Amniotic stem cell (primary cell): ENCODE measurements around the gene MICAL2.

ENCODE experiments used
- DNase-seq: peaks from one replicate; lab custom pipeline; 2025; lab: John Stamatoyannopoulos, UW

The MICAL2 gene

DNA sequence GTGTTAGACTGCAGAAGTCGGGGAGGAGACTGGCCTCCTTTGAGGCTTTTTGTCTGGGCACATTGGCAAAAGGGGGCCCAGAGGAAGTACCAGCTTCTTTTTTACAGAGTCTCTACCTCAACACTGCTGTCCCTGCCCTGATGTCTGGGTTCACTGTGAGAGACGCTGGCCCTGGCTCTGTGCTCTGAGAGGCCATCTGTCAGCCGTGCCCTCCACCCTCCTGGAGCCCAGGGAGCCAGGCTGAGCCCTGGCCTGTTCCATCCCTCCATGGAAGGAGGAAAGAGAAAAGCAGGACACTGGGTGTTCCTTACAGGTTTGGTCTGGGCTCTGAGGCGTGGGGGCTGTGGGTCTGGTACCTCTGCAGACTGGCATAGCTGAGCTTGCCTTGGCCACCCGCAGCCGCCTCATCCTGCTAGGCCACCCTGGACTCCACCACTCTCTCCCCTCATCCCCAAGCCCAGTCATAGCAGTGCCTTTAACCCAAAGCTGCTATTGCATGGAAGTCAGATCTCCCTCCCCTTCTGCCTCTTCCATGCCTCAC, 161.5 kb downstream of the MICAL2 start:
- no peak for DNase-seq

DNA sequence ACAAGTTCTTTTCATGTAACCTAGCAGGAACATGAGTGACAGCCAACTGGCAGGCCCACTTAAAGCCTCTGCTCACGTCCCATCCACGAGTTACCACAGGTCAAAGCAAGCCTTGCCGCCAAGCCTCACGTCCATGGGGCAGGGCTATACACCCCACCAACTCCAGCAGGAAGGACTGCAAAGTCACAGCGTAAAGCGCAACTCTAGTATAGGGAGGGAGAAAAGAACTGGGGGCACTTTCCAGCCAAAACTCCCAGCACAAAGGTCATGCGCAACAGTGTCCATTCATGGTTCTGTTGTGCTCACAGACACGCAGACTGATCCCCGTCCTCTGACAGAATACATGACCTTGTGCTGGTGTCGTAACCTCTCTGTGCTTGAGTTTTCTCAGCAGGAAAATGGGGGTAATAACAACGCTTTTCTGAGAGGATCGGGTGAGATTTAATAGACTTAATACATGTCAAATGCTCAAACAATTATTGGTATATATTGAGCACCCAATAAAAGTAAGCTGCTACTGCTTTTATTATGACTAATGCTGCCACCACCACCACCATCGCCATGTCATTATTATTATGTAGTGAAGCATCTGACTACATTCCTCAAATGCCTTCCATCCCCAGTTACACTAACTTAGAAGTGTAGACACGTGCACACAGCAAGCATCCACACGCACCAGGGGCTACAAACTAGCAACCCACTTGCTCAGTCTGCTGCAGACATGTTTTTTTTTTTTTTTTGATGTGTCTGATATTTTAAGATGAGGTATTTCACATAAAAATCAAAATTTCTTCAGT, 162.6 kb downstream of the MICAL2 start:
- DNase-seq, result no peak

DNA sequence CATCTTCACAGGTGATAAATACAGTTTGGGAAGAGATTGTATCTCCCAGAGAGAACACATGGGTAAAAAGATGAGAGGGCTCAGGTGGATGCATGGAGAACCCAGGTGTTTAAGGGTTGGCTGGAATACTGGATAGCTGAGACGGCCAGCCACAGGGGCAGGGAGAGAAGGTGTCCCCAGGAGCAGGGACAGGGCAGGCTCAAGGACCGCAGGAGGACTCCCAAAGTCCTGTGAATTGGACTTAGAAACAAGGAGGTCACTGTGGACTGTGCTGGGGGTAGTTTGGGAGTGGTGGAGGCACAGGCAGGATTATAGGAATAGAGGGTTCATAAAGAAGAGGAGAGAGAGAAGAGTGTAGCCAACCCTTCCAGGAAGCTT, 163.2 kb downstream of the MICAL2 start:
- no peak for DNase-seq

DNA sequence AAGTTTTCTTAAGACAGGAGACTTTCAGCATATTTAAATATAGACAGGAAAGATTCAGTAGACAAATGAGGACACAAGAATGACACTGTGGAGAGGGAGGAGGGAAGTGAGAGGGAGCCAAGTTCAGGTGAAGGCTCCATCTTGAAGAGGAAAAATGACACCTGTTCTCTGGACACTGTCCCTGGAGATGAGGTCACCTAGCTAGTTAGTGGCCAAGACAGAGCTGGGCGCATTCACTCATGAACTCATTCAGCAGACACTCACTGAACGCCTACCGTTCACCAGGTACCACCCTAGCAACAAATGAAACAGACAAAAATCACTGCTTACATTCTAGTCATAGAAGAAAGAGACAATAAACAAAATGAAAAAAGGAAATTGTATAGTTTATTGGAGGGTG, 163.7 kb downstream of the MICAL2 start:
- DNase-seq, result no peak

DNA sequence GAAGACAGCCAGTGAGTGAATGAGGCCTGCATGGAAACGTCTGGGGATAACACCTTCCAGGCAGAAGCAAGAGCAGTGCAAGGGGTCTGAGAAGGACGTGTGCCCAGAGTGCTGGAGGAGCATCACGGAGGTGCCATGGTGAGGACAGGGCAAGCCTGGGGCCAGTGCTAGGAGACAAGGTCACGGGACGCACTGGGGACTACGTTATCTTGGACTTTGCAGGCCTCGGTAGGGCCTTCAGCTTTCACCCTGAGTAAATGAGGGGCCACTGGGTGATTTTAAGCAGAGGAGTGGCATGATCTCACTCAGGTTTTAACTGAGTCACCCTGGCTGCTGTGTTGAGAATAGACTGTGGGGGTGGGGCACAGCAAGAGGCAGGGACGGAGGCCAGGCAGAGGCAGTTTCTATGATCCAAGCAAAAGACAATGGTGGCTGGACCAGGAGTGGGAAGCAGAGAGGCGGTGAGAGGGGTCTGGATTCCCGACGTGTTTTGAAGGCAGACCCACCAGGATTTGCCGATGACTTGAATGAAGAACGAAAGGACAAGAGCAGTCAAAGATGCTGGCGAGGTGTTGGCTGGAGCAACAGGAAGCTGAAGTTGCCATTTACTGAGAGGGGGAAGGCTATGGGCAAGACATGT, 164.3 kb downstream of the MICAL2 start:
- no peak for DNase-seq

DNA sequence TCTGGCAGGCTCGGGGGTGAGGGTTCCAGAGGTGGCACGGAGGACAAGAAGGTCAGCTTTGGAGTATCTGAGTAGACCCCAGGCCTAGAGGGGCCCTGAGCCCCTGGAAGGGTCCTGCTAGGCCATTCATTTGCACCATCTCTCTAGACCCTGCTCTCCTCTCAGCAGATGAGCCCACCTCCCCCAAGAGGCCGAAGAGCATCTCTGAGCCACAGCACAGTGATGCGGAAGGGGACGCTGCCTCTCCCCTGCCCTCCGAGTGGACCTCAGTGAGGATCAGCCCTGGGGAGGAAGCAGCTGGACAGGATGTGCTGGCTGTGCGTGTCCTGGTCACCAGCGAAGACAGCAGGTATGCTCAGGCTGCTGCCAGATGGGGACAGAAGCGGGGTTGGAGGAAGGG, 165.4 kb downstream of the MICAL2 start:
- no peak for DNase-seq

DNA sequence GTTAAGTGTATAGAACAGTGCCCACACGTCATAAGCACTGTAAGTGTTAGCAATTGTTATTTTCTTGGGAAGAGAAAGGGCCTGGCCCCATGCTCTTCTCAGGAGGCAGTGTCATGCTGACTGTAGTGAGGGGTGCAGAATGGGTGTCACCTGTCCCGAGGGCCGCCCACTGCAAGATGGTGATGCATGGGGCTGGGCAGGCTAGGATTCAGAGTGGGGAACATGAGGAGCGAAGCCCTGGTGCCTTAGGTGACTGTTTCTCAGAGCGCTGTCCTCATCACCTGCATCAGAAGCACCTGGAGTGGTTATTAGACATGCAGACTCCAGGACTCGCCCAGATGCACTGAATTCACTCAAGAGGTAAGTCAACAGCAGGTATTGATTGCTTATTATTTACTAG, 166.0 kb downstream of the MICAL2 start:
- no peak for DNase-seq

DNA sequence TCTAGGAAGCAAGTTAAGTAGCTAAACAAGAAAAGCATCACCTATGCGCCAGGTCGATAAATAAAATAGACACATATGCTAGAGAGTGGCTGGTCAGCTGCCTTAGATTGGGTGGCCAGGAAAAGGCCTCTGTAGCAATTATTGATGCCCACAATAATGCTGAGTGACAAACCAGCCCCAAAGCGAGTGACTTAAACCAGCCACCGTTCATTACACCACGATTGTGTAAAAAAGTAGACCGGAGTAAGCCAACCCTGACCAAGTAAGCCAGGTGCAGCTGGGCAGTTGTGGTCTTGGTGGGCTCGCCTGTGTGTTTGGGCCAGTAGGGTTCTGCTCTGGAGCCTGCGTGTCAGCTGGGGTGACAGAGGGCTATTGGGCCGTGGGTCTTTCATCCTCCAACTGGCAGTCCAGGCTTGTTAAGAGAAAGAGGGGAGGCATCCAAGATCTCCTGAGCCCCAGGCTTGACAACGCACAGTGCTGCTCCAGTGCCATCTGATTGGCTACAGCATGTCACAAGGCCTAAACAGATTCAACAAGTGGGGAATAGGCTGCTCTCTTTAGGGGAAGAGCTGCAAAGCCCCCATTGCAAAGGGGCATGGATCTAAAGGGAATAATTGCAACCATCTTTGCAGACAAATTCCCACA, 166.6 kb downstream of the MICAL2 start:
- no peak for DNase-seq

DNA sequence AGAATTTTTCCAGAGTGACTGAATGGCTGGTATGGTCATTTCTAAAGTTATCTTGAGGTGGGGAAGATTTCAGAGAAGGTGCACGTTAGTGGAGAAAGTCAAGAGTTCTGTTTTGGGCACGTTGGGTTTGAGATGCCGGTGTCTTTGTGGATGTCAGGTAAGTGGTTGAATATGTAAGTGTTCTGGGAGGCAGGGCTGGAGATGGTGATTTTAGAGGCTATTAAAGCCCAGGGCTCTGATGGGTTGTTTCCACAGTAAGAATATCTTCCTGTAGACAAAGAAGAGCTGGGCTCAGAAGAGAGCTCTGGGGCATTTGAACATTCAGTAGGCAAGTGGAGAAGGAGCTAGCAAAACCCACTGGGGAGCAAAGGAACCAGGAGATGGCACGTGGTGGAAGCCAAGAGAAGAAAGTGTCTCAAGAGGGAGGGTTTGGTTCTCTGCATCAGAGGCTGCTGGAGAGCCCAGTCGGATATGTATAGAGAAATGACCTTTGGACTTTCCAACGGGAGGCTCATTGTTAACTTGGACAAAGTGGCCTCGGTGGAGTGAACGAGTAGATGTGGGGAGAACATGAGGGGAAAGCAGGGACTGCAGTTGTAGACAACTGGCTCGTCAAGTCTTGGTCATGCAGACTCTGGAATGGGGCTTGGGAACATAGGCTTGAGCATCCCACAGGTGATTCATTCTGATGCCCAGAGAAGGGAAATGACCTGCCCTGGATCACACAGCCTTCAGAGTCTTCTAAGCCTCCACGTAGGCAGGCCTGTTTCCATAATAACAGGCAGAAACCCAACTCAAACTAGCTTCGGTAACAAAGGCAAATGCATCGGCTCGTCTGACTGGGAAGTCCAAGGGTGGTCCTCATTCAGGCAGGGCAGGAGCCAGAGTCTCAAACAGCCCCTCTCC, 168.6 kb downstream of the MICAL2 start:
- DNase-seq, result no peak

DNA sequence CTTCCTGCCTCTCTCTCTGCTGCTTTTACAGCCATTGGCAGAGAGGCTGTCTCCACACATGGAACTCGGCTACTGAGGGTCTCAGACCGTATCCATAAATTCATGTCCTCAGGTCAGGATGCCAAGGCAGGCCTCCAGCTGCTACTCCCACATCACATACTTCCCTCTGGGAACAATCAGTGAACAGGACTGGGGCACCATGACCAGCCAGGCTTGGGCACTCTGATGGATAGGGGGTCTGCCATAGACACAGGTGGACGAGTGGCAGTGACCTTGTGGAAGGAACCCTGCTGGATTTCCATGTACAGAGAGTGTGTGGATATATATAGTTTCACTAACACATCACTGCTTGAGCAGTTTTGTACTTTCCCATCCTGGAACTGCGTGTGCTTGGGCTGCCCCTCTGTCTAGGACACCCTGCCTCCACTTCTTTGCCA, 169.3 kb downstream of the MICAL2 start:
- DNase-seq, result no peak

DNA sequence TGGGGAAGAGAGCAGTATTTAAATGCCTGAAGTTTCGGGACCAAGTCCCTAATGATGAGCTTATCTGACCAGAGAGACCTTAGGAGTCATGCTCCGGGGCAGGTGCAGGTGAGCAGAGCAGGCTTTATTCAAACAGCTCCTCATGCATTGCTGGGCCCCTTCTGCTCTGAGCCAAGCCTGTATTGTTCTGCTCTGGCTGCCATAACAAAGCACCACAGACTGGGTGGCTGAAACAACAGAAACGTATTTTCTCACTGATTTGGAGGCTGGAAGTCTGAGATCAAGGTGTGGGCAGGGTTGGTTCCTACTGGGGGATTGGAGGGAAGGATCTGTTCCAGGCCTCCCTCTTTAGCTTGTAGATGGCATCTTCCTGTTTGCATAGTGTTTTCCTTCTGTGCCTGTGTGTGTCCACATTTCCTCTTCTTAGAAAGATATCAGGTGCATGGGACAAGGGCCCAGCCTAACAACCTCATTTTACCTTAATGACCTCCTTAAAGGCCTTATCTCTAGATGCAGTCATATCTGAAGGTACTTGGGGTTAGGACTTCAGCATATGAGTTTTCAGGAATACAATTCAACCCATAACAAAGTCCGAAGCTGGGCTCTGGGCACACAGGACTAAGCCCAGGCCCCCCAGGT, 169.9 kb downstream of the MICAL2 start:
- DNase-seq, result no peak

DNA sequence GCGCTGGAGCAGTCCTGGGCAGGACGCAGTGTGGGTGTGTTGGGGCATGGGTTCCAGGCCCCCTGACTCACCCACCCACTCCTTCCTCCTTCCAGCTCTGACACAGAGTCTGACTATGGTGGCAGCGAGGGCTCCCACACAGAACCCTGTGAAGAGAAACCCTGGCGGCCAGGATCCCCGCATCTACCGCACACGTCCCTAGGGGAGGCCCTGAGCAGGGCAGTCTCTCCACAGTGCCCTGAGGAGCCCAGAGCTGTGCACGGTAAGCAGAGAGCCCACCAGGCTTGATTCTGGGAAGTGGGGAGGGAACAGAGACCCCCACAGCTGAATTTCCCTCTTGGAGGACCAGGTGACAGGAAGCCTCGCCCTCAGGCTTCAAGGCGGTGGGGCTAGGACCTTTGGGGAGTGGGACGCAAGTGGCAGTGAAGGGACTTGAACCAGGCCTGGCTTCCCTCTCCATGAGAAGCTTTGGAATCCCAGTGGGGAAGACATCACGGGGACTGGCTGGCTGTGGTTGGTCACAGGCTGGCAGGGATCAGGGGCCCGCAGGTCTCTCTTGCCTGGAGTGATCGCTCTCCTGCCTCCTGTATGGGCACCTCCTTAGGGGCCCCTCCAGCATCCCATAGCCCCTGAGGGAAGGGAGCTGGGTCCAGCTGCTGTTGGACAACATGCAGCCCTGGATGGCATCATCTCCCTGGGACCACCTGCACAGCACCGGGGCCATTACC, 170.6 kb downstream of the MICAL2 start:
- no peak for DNase-seq

DNA sequence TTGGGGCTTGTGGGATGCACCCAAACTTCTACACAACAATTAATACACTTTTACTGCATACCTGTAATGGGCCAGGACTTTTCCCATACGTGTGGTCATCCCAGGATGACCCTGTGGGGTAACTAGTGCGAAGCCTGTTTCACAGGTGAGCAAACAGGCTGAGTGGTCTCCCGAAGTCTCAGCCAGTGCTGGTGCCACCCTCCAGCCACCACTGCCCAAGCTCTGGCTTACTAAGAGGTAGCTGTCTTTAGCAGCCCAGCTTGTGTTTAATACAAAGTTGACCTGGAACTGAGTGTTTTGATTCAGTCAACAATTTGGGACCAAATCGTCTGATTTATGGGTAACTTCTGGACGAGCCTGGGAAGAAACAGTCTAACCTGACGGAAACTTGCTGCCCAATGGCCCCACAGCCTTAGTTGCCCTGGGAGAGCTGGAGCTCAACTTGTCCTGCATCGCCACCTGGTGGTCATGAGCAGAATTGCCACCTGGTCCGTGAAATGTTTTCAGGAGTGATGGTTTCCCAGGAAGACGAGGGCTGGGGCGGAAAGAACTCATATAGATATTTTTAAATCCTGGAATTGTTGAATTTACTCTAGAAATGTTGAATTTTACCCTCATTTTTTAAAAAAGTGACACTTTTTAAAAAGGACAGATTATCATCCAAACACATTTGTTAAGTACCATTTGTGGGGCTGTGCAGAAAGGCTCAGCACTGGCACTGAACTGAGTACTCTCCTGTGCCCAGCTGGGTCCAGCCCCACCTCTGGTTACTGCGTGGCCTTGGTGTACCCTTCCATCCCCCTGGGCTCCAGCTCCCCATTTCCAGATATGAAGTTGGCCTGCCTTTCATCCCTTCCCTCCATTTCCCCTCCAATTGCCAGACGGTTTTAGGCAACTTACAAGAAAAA, 171.4 kb downstream of the MICAL2 start:
- peak; percentile 59 for DNase-seq

DNA sequence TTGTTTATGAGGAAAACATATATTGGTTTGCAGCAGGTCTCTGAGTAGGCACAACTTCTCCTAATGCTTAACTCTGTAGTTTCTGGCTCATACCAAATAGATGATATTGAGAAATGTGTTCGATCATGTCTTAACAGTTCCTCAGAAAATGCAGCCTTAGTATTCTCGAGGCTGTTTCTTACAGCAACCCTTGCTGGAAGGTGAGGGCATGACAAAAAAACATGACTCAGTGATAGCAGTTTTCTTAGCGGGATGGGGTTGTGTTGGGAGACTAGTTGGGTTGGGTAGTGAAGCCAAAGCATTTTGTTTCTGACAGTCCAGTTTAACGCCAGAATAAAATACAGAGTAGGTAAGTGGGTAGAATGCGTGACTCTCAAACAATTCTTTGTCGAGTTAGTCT, 172.3 kb downstream of the MICAL2 start:
- DNase-seq, result no peak

DNA sequence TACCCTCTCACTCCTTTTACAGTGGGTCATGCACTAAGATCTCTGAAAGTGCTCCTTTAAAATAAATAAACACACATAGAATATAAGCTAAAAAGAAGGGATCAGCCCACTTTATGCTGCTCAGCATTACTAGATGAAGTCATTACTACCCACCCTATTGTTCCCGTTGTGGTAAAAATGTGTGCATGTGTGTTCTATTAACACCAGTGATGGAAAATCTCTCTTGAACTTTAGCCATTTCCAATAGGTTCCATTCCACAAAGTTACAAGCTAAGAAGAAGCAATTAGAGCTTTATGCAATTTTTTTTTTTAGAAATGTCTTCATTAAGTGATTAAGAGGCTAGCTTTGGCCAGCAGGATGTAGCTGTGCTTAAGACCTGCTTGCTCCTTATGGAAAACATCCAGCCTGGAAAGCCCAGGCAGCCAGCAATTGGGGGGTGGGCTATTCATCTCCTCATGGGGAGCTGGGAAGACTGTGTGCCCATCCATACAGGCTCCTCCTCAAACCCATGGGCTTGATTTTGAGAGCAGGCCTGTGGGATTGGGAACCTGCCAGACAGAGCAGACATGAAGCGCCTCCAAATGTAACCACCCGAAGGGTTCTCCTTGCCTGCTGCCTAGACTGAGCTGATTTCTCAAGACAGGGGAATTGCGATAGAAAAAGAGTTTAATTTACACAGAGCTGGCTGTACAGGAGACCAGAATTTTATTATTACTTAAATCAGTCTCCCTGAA, 174.1 kb downstream of the MICAL2 start:
- DNase-seq, result no peak

DNA sequence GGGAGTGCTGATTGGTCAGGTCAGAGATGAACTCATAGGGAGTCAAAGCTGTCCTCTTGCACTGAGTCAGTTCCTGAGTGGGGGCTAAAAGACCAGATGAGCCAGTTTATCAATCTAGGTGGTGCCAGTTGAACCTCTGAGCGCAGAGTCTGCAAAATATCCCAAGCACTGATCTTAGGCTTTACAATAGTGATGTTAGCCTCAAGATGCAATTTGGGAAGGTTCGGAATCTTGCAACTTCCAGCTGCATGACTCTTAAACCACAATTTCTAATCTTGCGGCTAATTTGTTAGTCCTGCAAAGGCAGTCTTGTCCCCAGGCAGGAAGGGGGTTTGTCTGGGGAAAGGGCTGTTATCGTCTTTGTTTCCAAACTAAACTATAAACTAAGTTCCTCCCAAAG, 174.7 kb downstream of the MICAL2 start:
- peak; percentile 71 for DNase-seq

DNA sequence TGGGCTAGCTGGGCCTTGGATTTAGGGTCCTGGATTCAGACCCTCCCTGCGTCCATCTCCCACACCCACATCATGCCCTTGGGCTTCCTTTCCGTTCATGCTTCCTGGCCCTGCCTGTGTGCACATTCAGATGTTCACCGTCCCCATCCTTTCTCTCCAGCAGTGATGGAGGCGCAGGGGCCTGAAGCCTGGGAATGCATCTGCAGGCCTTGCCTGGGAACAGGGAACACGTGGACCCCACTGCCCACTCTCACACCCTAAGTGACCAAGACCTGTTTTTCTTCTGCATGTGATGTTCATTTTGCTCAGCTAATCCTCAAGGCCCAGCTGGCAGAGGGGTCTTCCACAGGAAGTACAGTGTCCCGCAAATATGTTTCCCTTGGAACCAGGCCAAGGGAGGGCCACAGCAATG, 175.4 kb downstream of the MICAL2 start:
- DNase-seq, result no peak

DNA sequence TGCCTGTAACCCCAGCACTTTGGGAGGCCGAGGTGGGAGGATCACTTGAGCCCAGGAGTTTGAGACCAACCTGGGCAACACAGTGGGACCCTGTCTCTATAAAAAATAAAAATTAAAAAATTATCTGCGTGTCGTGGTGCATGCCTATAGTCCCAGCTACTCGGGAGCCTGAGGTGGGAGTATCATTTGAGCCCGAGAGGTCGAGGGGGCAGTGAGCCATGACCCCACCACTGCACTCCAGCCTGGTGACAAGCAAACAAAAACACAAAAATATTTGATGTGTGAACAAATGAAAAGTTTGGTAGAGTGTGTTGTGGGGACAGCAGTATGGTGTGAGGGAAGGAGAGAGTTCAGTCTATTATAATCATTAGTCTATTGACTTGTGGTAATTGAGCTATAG, 176.2 kb downstream of the MICAL2 start:
- DNase-seq, result no peak

DNA sequence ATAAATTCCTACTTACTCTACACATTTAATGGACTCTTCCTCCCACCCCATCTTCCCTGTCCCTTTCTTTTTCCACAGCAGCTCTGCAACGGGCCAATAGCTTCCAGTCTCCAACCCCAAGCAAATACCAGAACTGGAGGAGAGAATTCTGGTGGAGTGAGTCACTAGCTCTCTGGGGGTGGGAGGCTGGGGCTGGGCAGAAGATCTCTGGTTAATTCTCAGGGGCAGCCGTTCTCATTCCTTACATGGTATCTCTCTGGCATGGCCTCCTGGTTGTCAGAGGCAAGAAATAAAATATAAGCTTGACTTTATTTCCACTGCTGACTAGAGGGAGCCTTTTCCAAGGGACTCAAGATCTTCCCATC, 176.6 kb downstream of the MICAL2 start:
- peak; percentile 90 for DNase-seq
